SK-N-SH treated with all-trans-retinoic acid at 6 μM for 48 hours (cell line): Measurements from ENCODE around the gene SMG9.

Experiments used
- ATAC-seq: fragments of 200-7000 bp; cut with Tn5 transposase; 3 replicates; pipeline ENCODE4 v1.9.1; 2020; ENCODE audit warnings: mild to moderate bottlenecking, moderate library complexity
- ARNTL ChIP-seq: fragments of 450-650 bp; formaldehyde crosslinking; IDR thresholded peaks from 2 replicates; pipeline ENCODE4 v1.5.0; 2020; ENCODE audit warnings: low read depth, mild to moderate bottlenecking, moderate library complexity, borderline replicate concordance
- BACH2 ChIP-seq: fragments of 250-450 bp; sonication (Bioruptor Pico); IDR thresholded peaks from 2 replicates; pipeline ENCODE4 v1.9.0; 2021; ENCODE audit warnings: mild to moderate bottlenecking, borderline replicate concordance
- CREB5 ChIP-seq: fragments of 250-450 bp; sonication (Bioruptor Pico); IDR thresholded peaks from 2 replicates; pipeline ENCODE4 v1.5.1; 2020; ENCODE audit warnings: low read depth, mild to moderate bottlenecking, moderate library complexity
- CSDC2 ChIP-seq: fragments of 250-450 bp; sonication (Bioruptor Pico); IDR thresholded peaks from 2 replicates; pipeline ENCODE4 v1.5.0; 2020; ENCODE audit warnings: mild to moderate bottlenecking, moderate library complexity
- CSRNP3 ChIP-seq: fragments of 250-450 bp; sonication (Bioruptor Pico); IDR thresholded peaks from 2 replicates; pipeline ENCODE4 v1.5.1; 2021; ENCODE audit warnings: mild to moderate bottlenecking, moderate library complexity
- ESRRG ChIP-seq: fragments of 250-450 bp; sonication (Bioruptor Pico); IDR thresholded peaks from 2 replicates; pipeline ENCODE4 v1.6.1; 2021; ENCODE audit warnings: mild to moderate bottlenecking
- GLIS3 ChIP-seq: fragments of 250-450 bp; sonication (Bioruptor Pico); IDR thresholded peaks from 2 replicates; pipeline ENCODE4 v1.5.0; 2020; ENCODE audit warnings: mild to moderate bottlenecking, moderate library complexity
- ISL1 ChIP-seq: fragments of 250-450 bp; sonication (Bioruptor Pico); IDR thresholded peaks from 2 replicates; pipeline ENCODE4 v2.1.2; 2022; ENCODE audit warnings: mild to moderate bottlenecking, moderate library complexity
- PATZ1 ChIP-seq: fragments of 250-450 bp; sonication (Bioruptor Pico); IDR thresholded peaks from 2 replicates; pipeline ENCODE4 v1.8.0; 2020; ENCODE audit warnings: mild to moderate bottlenecking, moderate library complexity, borderline replicate concordance
- PPARA ChIP-seq: fragments of 250-450 bp; sonication (Bioruptor Pico); IDR thresholded peaks from 2 replicates; pipeline ENCODE4 v1.5.0; 2020; ENCODE audit warnings: mild to moderate bottlenecking, borderline replicate concordance
- RARB ChIP-seq: fragments of 250-450 bp; sonication (Bioruptor Pico); IDR thresholded peaks from 2 replicates; pipeline ENCODE4 v1.8.0; 2021; ENCODE audit warnings: mild to moderate bottlenecking, moderate library complexity
- SNAI2 ChIP-seq: fragments of 250-450 bp; sonication (Bioruptor Pico); IDR thresholded peaks from 2 replicates; pipeline ENCODE4 v1.5.0; 2020; ENCODE audit warnings: mild to moderate bottlenecking, moderate library complexity
- TCF4 ChIP-seq: fragments of 250-450 bp; sonication (Bioruptor Pico); IDR thresholded peaks from 2 replicates; pipeline ENCODE4 v1.8.0; 2021; ENCODE audit warnings: mild to moderate bottlenecking, moderate library complexity, borderline replicate concordance
- TOX ChIP-seq: fragments of 250-450 bp; sonication (Bioruptor Pico); IDR thresholded peaks from 2 replicates; pipeline ENCODE4 v1.8.0; 2021; ENCODE audit warnings: mild to moderate bottlenecking, moderate library complexity, borderline replicate concordance
- TSHZ2 ChIP-seq: fragments of 250-450 bp; sonication (Bioruptor Pico); IDR thresholded peaks from 2 replicates; pipeline ENCODE4 v1.5.0; 2020; ENCODE audit warnings: mild to moderate bottlenecking, moderate library complexity
- ZC3H10 ChIP-seq: fragments of 250-450 bp; sonication (Bioruptor Pico); IDR thresholded peaks from 2 replicates; pipeline ENCODE4 v1.5.1; 2021; ENCODE audit warnings: mild to moderate bottlenecking, moderate library complexity
- ZFP3 ChIP-seq: fragments of 250-450 bp; sonication (Bioruptor Pico); IDR thresholded peaks from 2 replicates; pipeline ENCODE4 v1.5.0; 2020; ENCODE audit warnings: mild to moderate bottlenecking, moderate library complexity
- ZFP30 ChIP-seq: fragments of 450-650 bp; formaldehyde crosslinking; IDR thresholded peaks from 2 replicates; pipeline ENCODE4 v1.5.0; 2022; ENCODE audit warnings: mild to moderate bottlenecking, moderate library complexity
- ZNF70 ChIP-seq: fragments of 450-650 bp; formaldehyde crosslinking; IDR thresholded peaks from 2 replicates; pipeline ENCODE4 v1.5.0; 2020; ENCODE audit warnings: mild to moderate bottlenecking, moderate library complexity
- ZNF8 ChIP-seq: fragments of 450-650 bp; formaldehyde crosslinking; IDR thresholded peaks from 2 replicates; pipeline ENCODE4 v1.5.0; 2020; ENCODE audit warnings: mild to moderate bottlenecking, moderate library complexity

Gene SMG9

GRCh38 chr19:43738780-43739211 lies 16.0 kb downstream of the SMG9 start:
- no peak for TF ChIP-seq TCF4 (CRISPR knock-in tag)
- TF ChIP-seq TOX: no peak
- TF ChIP-seq CSDC2: no peak
- TF ChIP-seq CREB5 (CRISPR knock-in tag): no peak
- TF ChIP-seq ZFP3: no peak
- TF ChIP-seq ESRRG (CRISPR knock-in tag): no peak
- TF ChIP-seq TSHZ2 (CRISPR knock-in tag): no peak
- no peak for TF ChIP-seq ARNTL (CRISPR knock-in tag)
- no peak for TF ChIP-seq CSRNP3
- no peak for TF ChIP-seq SNAI2 (CRISPR knock-in tag)
- TF ChIP-seq ISL1: no peak
- TF ChIP-seq PATZ1: no peak
- TF ChIP-seq, all 23 proteins: peak for 0
- ATAC-seq: peak; percentile 30; the same call in 1 of the 3 replicates

- TF ChIP-seq BACH2 (CRISPR knock-in tag) (no peak), GLIS3 (CRISPR knock-in tag) (no peak), ZC3H10 (CRISPR knock-in tag) (no peak), ZNF8 (CRISPR knock-in tag) (no peak), CSDC2 (no peak)
- ATAC-seq: peak; percentile 35; the same call in 1 of the 3 replicates
Measured at GRCh38 chr19:43735957-43736356, 18.8 kb downstream of the SMG9 start.

GRCh38 chr19:43735013-43735412 lies 19.7 kb downstream of the SMG9 start:
- no peak for ATAC-seq
- no peak for TF ChIP-seq ZFP30 (CRISPR knock-in tag)
- no peak for TF ChIP-seq ZNF8 (CRISPR knock-in tag)
- TF ChIP-seq ISL1: no peak
- no peak for TF ChIP-seq TSHZ2 (CRISPR knock-in tag)
- no peak for TF ChIP-seq ZFP3
- no peak for TF ChIP-seq CREB5 (CRISPR knock-in tag)
- TF ChIP-seq RARB: no peak
- TF ChIP-seq PPARA (CRISPR knock-in tag): no peak
- TF ChIP-seq ZNF70: no peak
- TF ChIP-seq SNAI2 (CRISPR knock-in tag): no peak
- TF ChIP-seq ARNTL (CRISPR knock-in tag): no peak
- no peak for TF ChIP-seq PATZ1
- TF ChIP-seq GLIS3 (CRISPR knock-in tag): no peak
- no peak for TF ChIP-seq TOX
- TF ChIP-seq CSRNP3: no peak
- TF ChIP-seq ESRRG (CRISPR knock-in tag): no peak
